KMS-11 (cell line): Measurements from ENCODE around the gene GABRA5.
A peak's percentile ranks its signal among the peaks of the same experiment; 100 is the strongest.

Source experiments
- H2AFZ ChIP-seq: fragments of 200-600 bp; sonication (generic); 2 replicates; pipeline ENCODE4 v1.6.1; 2016; ENCODE audit warnings: antibody characterized with exemption, mixed run types, low read depth
- H3K27ac ChIP-seq: fragments of 200-600 bp; sonication (generic); 2 replicates; pipeline ENCODE4 v1.6.1; 2016; ENCODE audit warnings: mild to moderate bottlenecking, mixed run types
- H3K27me3 ChIP-seq: fragments of 200-600 bp; sonication (generic); 2 replicates; pipeline ENCODE4 v1.6.1; 2017; ENCODE audit warnings: mild to moderate bottlenecking, low read depth, mixed run types, moderate library complexity; ENCODE audit not compliant: insufficient read depth
- H3K36me3 ChIP-seq: fragments of 200-600 bp; sonication (generic); 2 replicates; pipeline ENCODE4 v1.6.1; 2017; ENCODE audit warnings: mild to moderate bottlenecking, mixed run types; ENCODE audit not compliant: insufficient read depth
- H3K4me1 ChIP-seq: fragments of 200-600 bp; sonication (generic); 2 replicates; pipeline ENCODE4 v1.6.1; 2016; ENCODE audit warnings: mild to moderate bottlenecking, low read depth, mixed run types; ENCODE audit not compliant: poor library complexity, severe bottlenecking
- H3K4me2 ChIP-seq: fragments of 200-600 bp; sonication (generic); 2 replicates; pipeline ENCODE4 v1.7.0; 2016; ENCODE audit warnings: mild to moderate bottlenecking, mixed run types
- H3K4me3 ChIP-seq: fragments of 200-600 bp; sonication (generic); IDR thresholded peaks from 2 replicates; pipeline ENCODE4 v1.6.1; 2017; ENCODE audit warnings: low read depth, low read length, mixed read lengths; ENCODE audit not compliant: insufficient read depth
- H3K79me2 ChIP-seq: fragments of 200-600 bp; sonication (generic); 2 replicates; pipeline ENCODE4 v1.6.1; 2016; ENCODE audit warnings: low read depth, mixed run types; ENCODE audit not compliant: insufficient read depth
- H3K9ac ChIP-seq: fragments of 200-600 bp; sonication (generic); 2 replicates; pipeline ENCODE4 v1.6.1; 2016; ENCODE audit warnings: mild to moderate bottlenecking, mixed run types
- H4K20me1 ChIP-seq: fragments of 200-600 bp; sonication (generic); 2 replicates; pipeline ENCODE4 v1.6.1; 2016; ENCODE audit warnings: mild to moderate bottlenecking, mixed run types; ENCODE audit not compliant: insufficient read depth
- TF ChIP-seq, protein P1 (sequence below): fragments of 200-600 bp; sonication (generic); conservative IDR thresholded peaks from 2 replicates; pipeline ENCODE4 v1.6.1; 2017; ENCODE audit warnings: low read depth, mild to moderate bottlenecking, antibody characterized with exemption, low read length, moderate library complexity, mixed read lengths

The GABRA5 gene

DNA sequence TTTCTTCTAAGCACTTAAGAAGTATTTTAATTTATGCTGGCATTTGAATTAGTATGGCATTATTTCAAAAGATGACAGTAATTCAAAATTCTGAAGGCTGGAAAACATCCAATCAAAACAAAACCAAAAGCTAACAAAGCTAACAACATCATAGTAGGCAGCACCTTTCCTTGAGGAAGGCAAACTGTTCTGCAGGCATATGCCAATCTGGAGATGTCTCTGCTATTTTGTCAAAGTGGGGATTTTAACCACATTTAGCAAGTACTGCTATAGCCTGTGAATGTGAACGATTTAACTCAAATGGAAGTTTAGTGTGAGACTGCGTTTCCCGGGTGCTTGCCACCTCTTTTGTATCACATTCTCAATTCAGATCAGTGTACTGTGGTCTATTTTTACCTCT lies 16.7 kb upstream of the GABRA5 start:
- H3K27me3 ChIP-seq, result no peaks in the 10 kb centered on the region
- H3K79me2 ChIP-seq, result no peaks in the 10 kb centered on the region
- H3K36me3 ChIP-seq, result no peaks in the 10 kb centered on the region
- H3K27ac ChIP-seq, result no peak overlapping the region
- no peaks in the 10 kb centered on the region for H3K4me1 ChIP-seq
- TF ChIP-seq, protein P1, sequence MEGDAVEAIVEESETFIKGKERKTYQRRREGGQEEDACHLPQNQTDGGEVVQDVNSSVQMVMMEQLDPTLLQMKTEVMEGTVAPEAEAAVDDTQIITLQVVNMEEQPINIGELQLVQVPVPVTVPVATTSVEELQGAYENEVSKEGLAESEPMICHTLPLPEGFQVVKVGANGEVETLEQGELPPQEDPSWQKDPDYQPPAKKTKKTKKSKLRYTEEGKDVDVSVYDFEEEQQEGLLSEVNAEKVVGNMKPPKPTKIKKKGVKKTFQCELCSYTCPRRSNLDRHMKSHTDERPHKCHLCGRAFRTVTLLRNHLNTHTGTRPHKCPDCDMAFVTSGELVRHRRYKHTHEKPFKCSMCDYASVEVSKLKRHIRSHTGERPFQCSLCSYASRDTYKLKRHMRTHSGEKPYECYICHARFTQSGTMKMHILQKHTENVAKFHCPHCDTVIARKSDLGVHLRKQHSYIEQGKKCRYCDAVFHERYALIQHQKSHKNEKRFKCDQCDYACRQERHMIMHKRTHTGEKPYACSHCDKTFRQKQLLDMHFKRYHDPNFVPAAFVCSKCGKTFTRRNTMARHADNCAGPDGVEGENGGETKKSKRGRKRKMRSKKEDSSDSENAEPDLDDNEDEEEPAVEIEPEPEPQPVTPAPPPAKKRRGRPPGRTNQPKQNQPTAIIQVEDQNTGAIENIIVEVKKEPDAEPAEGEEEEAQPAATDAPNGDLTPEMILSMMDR, result no peak
- H2AFZ ChIP-seq, result no peak overlapping the region
- no peak overlapping the region for H3K4me3 ChIP-seq
- H3K4me2 ChIP-seq, result no peak overlapping the region
- no peaks in the 10 kb centered on the region for H4K20me1 ChIP-seq
- H3K9ac ChIP-seq, result no peak overlapping the region

DNA sequence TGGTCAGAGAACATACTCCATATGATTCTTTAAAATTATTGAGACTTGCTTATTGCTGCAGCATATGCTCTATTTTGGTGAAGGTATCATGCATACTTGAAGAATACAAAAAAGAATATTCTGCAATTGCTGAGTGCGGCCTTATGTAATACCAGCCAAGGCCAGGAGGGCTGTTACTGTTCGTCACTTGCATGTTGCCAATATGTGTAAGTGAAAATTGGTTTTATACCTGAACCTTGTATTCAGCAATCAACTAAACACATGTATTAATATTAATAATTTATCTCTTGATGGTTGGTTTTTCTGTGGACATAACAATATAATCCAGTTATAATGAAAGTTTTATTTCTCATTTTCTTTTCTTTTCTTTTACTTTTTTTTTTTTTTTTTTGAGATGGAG lies 13.9 kb upstream of the GABRA5 start:
- no peak overlapping the region for H3K27ac ChIP-seq
- no peaks in the 10 kb centered on the region for H3K27me3 ChIP-seq
- no peaks in the 10 kb centered on the region for H4K20me1 ChIP-seq
- no peak overlapping the region for H3K9ac ChIP-seq
- H3K36me3 ChIP-seq, result no peaks in the 10 kb centered on the region
- TF ChIP-seq, protein P1, result no peak
- H3K4me3 ChIP-seq, result no peak overlapping the region
- H3K4me2 ChIP-seq, result no peak overlapping the region
- H3K79me2 ChIP-seq, result no peaks in the 10 kb centered on the region
- H2AFZ ChIP-seq, result no peak overlapping the region
- no peaks in the 10 kb centered on the region for H3K4me1 ChIP-seq

DNA sequence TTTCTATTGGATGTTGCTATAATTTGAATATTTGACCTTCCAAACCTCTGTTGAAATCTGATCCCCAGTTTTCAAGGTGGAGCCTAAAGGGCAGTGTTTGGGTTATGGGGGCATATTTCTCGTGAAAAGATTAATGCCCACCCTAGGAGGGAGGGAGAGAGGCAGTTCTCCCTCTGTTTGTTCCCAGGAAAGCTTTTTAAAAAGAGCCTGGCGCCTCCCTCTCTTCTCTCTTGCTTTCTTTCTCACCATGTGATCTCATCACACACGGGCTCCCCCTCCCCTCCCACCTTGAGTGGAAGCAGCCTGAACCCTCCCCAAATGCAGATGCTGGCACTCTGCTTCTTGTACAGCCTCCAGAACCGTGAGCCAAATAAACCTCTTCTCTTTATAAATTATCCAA lies 12.4 kb upstream of the GABRA5 start:
- no peaks in the 10 kb centered on the region for H3K79me2 ChIP-seq
- TF ChIP-seq, protein P1, result no peak
- no peak overlapping the region for H3K4me3 ChIP-seq

DNA sequence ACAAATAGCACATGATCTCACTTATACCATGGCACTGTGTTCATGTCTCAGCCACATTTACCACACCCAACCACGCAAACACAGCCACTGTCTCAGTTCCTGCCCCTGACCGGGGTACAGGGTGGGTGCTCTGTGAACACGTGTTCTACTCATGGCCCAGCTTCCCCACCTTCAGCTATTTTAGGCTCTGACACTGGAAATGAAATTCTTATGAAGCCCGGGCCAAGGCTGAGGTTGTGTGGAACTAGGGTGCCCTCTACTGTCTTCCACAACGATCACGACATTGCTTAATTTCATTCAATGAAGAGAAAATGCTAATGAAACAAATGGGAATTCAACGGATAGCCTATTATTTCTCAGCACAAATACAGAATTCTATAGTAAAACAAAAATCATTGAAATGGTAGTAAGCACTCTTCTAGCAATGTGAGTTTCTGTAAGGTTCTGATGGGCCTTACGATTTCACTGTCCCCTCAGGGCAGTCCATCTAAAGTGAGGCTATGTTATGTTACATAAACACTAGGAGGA lies 2.1 kb upstream of the GABRA5 start:
- no peak overlapping the region for H2AFZ ChIP-seq
- H3K27me3 ChIP-seq, result no peaks in the 10 kb centered on the region
- TF ChIP-seq, protein P1, result peak; percentile 61

More for the DNA sequence above, 12.4 kb upstream of the GABRA5 start:
- Histone ChIP-seq H3K4me1 (no peaks in the 10 kb centered on the region), H3K4me2 (no peak overlapping the region), H3K9ac (no peak overlapping the region), H3K36me3 (no peaks in the 10 kb centered on the region), H3K27me3 (no peaks in the 10 kb centered on the region), H2AFZ (no peak overlapping the region), H4K20me1 (no peaks in the 10 kb centered on the region), H3K27ac (no peak overlapping the region)

More for the DNA sequence above, 2.1 kb upstream of the GABRA5 start:
- no peak overlapping the region for H3K4me2 ChIP-seq
- no peaks in the 10 kb centered on the region for H4K20me1 ChIP-seq
- no peak overlapping the region for H3K27ac ChIP-seq
- no peak overlapping the region for H3K9ac ChIP-seq
- H3K4me3 ChIP-seq, result no peak overlapping the region
- no peaks in the 10 kb centered on the region for H3K4me1 ChIP-seq
- no peaks in the 10 kb centered on the region for H3K36me3 ChIP-seq
- no peaks in the 10 kb centered on the region for H3K79me2 ChIP-seq
